GM21390 (cell line): ENCODE measurements around the gene PODXL2.

Experiments
- ATAC-seq: cut with Tn5 transposase; IDR thresholded peaks from one replicate; pipeline ENCODE4 v1.9.1; 2021; ENCODE audit not compliant: unreplicated experiment

PODXL2 gene

DNA sequence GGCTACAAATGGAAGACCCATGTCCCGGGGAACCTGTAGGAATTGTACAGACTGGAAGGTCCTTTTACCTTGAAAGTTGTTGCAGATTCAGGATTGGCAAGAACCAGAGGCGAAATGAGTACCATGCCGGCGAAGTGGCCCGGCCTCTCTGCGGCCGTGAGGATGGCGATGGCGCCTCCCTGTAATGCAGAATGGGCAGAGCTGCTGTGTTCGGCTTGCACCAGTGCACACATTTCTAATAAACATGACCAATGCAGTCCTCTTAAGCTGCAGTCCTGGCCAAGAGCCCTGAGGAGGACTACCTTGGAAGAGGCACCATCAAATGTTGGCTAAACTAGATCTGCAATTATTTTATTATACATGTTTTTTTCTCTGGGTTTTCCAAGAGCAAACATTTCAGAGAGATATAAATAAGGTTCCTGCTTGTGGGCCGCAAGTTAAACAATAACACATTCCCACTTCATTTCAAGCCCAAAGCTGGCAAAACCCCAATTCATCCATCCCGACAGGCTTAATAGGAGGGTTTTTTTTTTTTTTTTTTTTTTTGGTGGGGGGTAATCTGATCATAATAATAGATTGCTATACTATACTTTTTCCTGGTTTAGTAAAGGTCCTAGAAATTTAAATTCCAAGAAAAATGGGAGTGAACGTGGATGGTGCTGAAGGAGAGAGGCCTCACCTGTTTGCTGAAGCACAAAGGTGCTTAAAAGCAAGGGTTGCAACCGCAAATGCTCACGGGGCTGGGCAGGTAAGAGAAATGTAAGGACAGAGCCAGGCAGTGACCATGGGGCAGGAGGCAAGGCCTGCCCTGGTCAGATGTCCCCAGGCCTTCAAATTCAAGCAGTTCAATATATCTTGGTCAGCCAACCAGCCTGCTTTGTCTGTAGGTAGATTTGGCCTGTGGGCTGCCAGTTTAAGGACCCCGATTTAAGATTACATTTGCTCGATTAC lies 92.3 kb downstream of the PODXL2 start:
- ATAC-seq = no peak

DNA sequence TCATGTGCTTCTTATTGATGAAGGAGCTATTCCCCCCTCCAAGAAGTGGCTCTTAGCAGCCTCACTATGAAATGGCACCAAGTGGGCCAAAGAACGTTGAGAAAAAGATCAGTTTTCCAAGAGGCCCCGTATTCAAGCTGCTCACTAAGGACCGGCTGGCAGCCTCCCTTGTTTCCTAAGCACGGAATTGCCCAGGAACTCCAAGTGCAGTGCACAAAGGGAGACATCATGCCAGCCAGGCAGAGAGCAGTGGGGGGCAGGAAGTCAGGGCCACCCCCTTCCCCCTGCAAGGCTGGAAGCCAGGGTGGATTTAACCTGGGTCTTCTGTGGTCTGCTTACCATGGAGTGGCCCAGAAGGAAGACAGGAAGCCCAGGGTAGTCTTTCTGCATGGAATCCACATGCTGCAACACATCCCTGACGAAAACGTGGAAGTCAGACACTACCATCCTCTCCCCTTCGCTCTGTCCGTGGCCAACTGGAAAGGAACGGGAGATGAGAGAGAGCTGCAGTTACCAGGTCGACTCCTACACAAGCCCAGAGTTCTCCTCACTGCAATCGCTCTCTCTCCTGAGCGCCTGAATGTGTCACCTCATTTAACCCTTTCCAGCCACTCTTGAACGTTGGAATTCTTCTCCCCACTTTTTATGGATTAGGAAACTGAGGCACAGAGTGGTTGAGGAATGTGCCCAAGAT lies 93.3 kb downstream of the PODXL2 start:
- ATAC-seq = no peak
